ENCODE results near the gene IDH1. TPM values are rescaled to one million over a fixed set of nuclear protein-coding genes. Genes with fewer than 3 reads are reported as not detected.
A peak's percentile ranks its signal among the peaks of the same experiment; 100 is the strongest.

The IDH1 gene
- 10 to 100 TPM; 21.1 to 23.7 TPM for total RNA-seq

GRCh38 chr2:208254871-208255556, at the start of gene IDH1:
TSS of gene IDH1 (minus strand) at chr2:208255071. CDS start at chr2:208251551, 3,520 bp downstream.
- Mint-ChIP-seq H3K4me1 (peaks cover 18% of the 10 kb centered on the region), H3K36me3 (ENCODE audit: low read depth) (peaks cover 20% of the 10 kb centered on the region), H3K27me3 (no peaks in the 10 kb centered on the region), H3K27ac (peak within 1 kb of the TSS; percentile 42), H3K9me3 (ENCODE audit: low read depth) (no peaks in the 10 kb centered on the region), H3K4me3 (peak within 1 kb of the TSS; percentile 85)
- intact Hi-C loops (cut with DNase I, micrococcal nuclease) = loop anchor here (1.0 to 5.0 kb wide), 9 partner anchors 10 to 952 kb away; partner anchors contain the start of genes CCNYL1 (in 1 of the 2) and PIKFYVE (in 1 of the 2)
- ATAC-seq = peak; percentile 80
- CTCF ChIA-PET = interaction anchor here (0.6 to 6.0 kb wide), 9 partner anchors 12 to 628 kb away, joined by 3 to 49 read pairs (median 5); partner anchors contain the start of gene PIKFYVE
- DNase-seq = peak; percentile 97
- POLR2A ChIA-PET = interaction anchor here (1.6 kb wide), 1 partner anchor 11 kb away, joined by 6 read pairs; the partner anchor contains the start of gene PIKFYVE

DNA sequence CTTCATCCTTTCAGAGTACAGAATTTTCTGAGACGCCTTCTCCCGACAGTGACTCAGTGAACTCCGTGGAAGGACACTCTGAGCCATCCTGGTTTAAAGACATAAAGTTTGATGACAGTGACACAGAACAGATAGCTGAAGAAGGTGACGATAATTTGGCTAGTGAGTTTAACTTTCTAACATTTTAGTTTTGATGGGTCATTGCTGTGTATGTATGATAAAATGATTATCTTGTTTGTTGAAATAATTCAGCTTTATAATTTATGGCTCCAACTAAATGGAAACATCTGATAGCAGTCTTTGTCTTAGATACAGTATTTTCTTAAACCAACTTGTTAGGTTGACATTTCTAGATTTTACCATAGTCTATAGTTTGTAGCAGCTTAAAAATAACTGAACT, 49.3 kb upstream of the IDH1 start:
- POLR2A ChIA-PET = no interaction called here
- no peak overlapping the region for H3K27ac Mint-ChIP-seq
- peaks cover 35% of the 10 kb centered on the region for H3K36me3 Mint-ChIP-seq (ENCODE audit: low read depth)
- CTCF ChIA-PET = interaction anchor here (0.9 to 1.0 kb wide), 2 partner anchors 22 to 78 kb away, joined by 3 to 4 read pairs; no protein-coding TSS in a partner anchor
- H3K4me3 Mint-ChIP-seq = no peak overlapping the region
- DNase-seq (no peak), ATAC-seq (no peak)
- intact Hi-C loops (cut with DNase I, micrococcal nuclease) = no loop called here
- no peaks in the 10 kb centered on the region for H3K27me3 Mint-ChIP-seq
- no peaks in the 10 kb centered on the region for H3K9me3 Mint-ChIP-seq (ENCODE audit: low read depth)
- no peaks in the 10 kb centered on the region for H3K4me1 Mint-ChIP-seq

DNA sequence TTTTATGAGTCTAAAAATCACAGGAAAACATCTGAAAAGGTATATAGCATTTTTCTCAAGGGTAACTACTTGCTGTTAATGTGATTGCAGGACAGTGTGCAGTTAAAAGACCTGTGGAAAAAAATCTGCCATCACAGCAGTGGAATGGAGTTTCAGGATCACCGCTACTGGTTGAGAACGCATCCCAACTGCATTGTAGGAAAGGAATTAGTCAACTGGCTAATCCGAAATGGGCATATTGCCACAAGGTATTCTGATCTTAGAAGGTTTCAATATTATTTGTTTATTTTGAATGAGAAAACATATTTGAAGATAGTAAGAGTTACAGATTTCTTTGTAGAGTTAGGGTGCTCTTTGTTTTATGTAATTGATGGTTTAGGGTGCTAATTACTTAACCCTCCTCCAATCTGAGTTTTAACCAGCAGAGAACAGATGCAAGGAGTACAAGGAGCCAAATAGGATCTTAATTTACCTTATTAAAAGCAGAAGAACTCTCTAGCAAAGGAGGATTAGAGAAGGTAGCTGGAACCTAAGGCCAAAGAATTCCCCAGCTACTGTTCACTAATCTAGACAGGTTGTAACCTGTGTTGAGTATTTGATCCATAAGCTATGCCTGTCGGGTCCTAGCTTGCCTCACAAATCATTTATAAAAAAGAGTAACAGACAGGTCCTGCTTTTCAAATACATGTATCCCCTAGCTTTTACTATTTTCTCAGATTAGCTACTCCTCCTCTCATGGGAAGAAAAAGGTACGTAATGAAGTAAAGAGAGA, 46.2 kb upstream of the IDH1 start:
- DNase-seq = no peak
- no peak for ATAC-seq
- no peaks in the 10 kb centered on the region for H3K27me3 Mint-ChIP-seq
- no peaks in the 10 kb centered on the region for H3K9me3 Mint-ChIP-seq (ENCODE audit: low read depth)
- H3K36me3 Mint-ChIP-seq (ENCODE audit: low read depth) = peaks cover 28% of the 10 kb centered on the region
- H3K27ac Mint-ChIP-seq = no peak overlapping the region
- peaks cover 3% of the 10 kb centered on the region for H3K4me1 Mint-ChIP-seq
- CTCF ChIA-PET = interaction anchor here (1.2 to 2.0 kb wide), 4 partner anchors 10 to 554 kb away, joined by 4 to 8 read pairs (median 4); no protein-coding TSS in a partner anchor
- no peak overlapping the region for H3K4me3 Mint-ChIP-seq
- intact Hi-C loops (cut with DNase I, micrococcal nuclease) = no loop called here
- POLR2A ChIA-PET = no interaction called here

DNA sequence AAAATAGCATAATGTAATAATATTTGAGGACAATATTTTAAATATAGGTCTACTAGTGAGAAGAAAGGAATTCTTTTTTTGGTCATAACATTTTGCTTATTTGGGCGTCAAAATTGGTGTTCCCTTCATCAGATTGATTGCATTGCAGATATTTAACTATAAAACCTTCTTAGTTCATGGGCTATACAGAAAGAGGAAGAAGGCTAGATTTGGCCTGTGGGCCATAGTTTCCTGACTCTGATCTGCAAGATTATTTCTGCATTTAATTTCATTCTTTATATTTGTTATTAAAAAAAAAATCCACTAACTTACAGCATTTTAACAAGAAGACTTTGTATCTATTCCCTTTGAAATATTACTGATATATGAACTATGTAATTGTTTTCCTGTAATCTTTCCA, 43.1 kb upstream of the IDH1 start:
- Mint-ChIP-seq H3K9me3 (ENCODE audit: low read depth) (no peaks in the 10 kb centered on the region), H3K4me1 (peaks cover 21% of the 10 kb centered on the region), H3K36me3 (ENCODE audit: low read depth) (peaks cover 38% of the 10 kb centered on the region), H3K27me3 (no peaks in the 10 kb centered on the region), H3K4me3 (no peak overlapping the region), H3K27ac (no peak overlapping the region)
- ATAC-seq (no peak), DNase-seq (no peak)
- intact Hi-C loops (cut with DNase I, micrococcal nuclease) = no loop called here
- ChIA-PET POLR2A (no interaction called here), CTCF (interaction anchor here (0.6 kb wide), 1 partner anchor 56 kb away, joined by 3 read pairs; no protein-coding TSS in a partner anchor)

DNA sequence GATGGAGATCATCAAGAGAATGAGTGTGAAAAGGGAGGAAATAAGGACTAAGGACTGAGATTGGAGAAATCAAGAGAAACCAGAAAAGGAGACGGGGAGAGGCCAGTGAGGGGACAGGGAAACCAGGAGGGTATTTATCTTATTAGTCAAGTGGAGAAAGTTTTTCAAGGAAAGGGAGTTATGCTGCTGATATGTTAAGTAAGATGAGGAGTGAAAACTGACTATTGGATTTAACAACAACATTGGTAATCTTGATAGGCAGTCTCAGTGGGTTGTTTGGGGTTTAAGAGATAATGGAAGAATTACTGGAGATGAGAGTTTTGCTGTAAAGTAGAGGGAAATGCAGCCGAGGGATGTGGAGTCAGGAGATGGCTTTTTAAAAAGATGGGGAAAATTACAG, 41.7 kb upstream of the IDH1 start:
- no peak overlapping the region for H3K27ac Mint-ChIP-seq
- no peak overlapping the region for H3K4me3 Mint-ChIP-seq
- peaks cover 32% of the 10 kb centered on the region for H3K4me1 Mint-ChIP-seq
- no peak for DNase-seq
- H3K9me3 Mint-ChIP-seq (ENCODE audit: low read depth) = no peaks in the 10 kb centered on the region
- ChIA-PET CTCF (no interaction called here), POLR2A (no interaction called here)
- intact Hi-C loops (cut with DNase I, micrococcal nuclease) = no loop called here
- no peaks in the 10 kb centered on the region for H3K27me3 Mint-ChIP-seq
- peaks cover 47% of the 10 kb centered on the region for H3K36me3 Mint-ChIP-seq (ENCODE audit: low read depth)
- ATAC-seq = no peak

- no peak overlapping the region for H3K4me3 Mint-ChIP-seq
- peaks cover 39% of the 10 kb centered on the region for H3K4me1 Mint-ChIP-seq
- DNase-seq (no peak), ATAC-seq (no peak)
- peaks cover 2% of the 10 kb centered on the region for H3K9me3 Mint-ChIP-seq (ENCODE audit: low read depth)
- POLR2A ChIA-PET = no interaction called here
- H3K36me3 Mint-ChIP-seq (ENCODE audit: low read depth) = peaks cover 53% of the 10 kb centered on the region
- intact Hi-C loops (cut with DNase I, micrococcal nuclease) = no loop called here
- H3K27me3 Mint-ChIP-seq = no peaks in the 10 kb centered on the region
- no peak overlapping the region for H3K27ac Mint-ChIP-seq
- CTCF ChIA-PET = no interaction called here
These were observed 41.0 kb upstream of the IDH1 start for GRCh38 chr2:208295834-208296233.

DNA sequence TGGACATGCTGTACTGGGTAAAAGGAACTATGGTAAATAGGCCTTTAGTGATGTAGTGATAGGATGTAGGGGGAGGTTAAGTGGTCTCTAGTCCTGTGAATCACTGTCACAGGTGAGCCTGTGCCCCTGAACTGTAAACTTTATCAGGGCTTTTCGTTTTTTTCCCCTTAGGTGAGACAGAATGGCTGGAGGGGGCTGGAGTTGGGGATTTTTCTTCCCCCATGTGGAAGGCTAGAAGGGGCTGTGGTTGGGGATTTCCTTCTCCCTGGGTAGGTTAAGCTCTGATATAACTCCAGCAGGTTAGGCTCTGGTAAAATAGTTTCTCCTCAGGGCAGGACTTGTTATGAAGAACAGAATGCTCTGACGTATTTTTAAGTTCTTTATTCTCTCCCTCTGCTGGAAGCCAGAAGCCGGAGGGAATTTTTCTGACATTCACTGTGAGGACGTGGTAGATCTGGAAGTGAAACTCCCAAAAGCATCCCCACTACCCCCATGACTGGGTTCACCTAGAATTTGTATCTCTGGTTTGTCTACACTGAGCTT, 39.7 kb upstream of the IDH1 start:
- no peak overlapping the region for H3K4me3 Mint-ChIP-seq
- peaks cover 62% of the 10 kb centered on the region for H3K36me3 Mint-ChIP-seq (ENCODE audit: low read depth)
- H3K4me1 Mint-ChIP-seq = peaks cover 44% of the 10 kb centered on the region
- peaks cover 10% of the 10 kb centered on the region for H3K9me3 Mint-ChIP-seq (ENCODE audit: low read depth)
- ATAC-seq = no peak
- POLR2A ChIA-PET = no interaction called here
- DNase-seq = no peak
- no peaks in the 10 kb centered on the region for H3K27me3 Mint-ChIP-seq
- intact Hi-C loops (cut with DNase I, micrococcal nuclease) = no loop called here
- peak overlapping the region; percentile 17 for H3K27ac Mint-ChIP-seq
- CTCF ChIA-PET = no interaction called here

DNA sequence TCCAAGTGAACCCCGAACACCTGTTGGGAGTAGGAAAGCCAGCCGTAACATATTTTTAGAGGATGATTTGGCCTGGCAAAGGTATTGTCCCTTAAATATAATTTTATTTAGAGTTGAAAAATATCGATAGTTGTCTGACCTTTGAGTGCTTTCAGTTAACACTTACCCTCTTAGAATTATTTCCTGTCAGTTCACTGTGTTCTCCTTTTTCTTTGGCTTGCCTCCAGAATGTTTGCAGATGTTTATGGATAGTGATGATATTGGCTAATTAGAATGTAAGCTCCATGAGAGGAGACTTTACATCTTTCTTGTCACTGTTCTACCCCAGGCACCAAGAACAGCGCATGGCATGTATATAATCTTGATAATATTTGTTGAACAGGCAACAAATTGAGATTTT, 31.0 kb upstream of the IDH1 start:
- intact Hi-C loops (cut with DNase I, micrococcal nuclease) = no loop called here
- Mint-ChIP-seq H3K4me3 (no peak overlapping the region), H3K27ac (no peak overlapping the region), H3K4me1 (peaks cover 20% of the 10 kb centered on the region), H3K36me3 (ENCODE audit: low read depth) (peaks cover 49% of the 10 kb centered on the region), H3K9me3 (ENCODE audit: low read depth) (peaks cover 10% of the 10 kb centered on the region), H3K27me3 (no peaks in the 10 kb centered on the region)
- ChIA-PET POLR2A (interaction anchor here (0.7 kb wide), 1 partner anchor 15 kb away, joined by 3 read pairs; no protein-coding TSS in a partner anchor), CTCF (interaction anchor here (1.0 kb wide), 1 partner anchor 11 kb away, joined by 3 read pairs; no protein-coding TSS in a partner anchor)
- DNase-seq (no peak), ATAC-seq (no peak)

DNA sequence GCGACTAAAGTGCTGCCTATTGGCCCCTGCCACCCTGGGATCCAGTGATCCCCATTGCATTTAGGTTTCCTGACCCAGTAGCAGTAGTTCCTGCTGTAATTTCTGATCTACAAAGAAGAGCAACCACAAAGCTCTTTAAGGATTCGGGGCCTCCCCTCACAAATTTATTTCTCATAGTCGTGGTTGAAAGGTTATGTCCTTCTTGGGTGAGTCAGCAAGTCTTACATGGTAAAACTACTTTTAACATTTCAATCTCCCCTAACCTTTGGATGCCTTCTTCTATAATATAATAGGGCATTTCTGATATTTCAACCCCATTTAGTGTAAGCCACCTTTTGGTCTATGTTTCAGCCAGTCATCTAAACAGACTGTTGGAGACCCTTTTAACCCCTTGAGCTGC, 26.1 kb upstream of the IDH1 start:
- peaks cover 26% of the 10 kb centered on the region for H3K4me1 Mint-ChIP-seq
- intact Hi-C loops (cut with DNase I, micrococcal nuclease) = no loop called here
- peaks cover 59% of the 10 kb centered on the region for H3K36me3 Mint-ChIP-seq (ENCODE audit: low read depth)
- ATAC-seq (peak; percentile 81), DNase-seq (no peak)
- CTCF ChIA-PET = interaction anchor here (0.6 to 1.6 kb wide), 5 partner anchors 13 to 109 kb away, joined by 3 to 4 read pairs (median 3); no protein-coding TSS in a partner anchor
- H3K27me3 Mint-ChIP-seq = no peaks in the 10 kb centered on the region
- POLR2A ChIA-PET = no interaction called here
- no peak overlapping the region for H3K4me3 Mint-ChIP-seq
- H3K27ac Mint-ChIP-seq = no peak overlapping the region
- no peaks in the 10 kb centered on the region for H3K9me3 Mint-ChIP-seq (ENCODE audit: low read depth)

DNA sequence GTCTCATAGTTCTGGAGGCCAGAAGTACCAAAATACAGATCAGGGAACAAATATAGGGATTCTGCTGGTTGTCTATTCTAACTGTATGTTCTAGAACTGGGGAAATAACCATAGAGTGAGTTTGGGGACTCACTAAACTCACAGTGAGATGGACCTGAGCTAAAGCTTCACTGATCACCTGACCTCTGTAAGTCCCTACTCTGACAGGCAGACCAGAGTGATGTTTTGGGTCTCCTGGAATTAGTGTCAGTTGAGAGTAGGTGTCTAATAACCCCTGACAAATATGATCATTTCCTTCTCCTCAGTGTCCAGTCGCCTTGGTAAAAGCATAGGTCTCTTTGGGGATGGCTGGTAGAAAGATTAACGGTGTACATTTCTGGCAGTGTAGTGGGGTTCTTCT, 25.4 kb upstream of the IDH1 start:
- Mint-ChIP-seq H3K27me3 (no peaks in the 10 kb centered on the region), H3K9me3 (ENCODE audit: low read depth) (no peaks in the 10 kb centered on the region), H3K4me3 (no peak overlapping the region), H3K4me1 (peaks cover 22% of the 10 kb centered on the region), H3K27ac (no peak overlapping the region), H3K36me3 (ENCODE audit: low read depth) (peaks cover 57% of the 10 kb centered on the region)
- intact Hi-C loops (cut with DNase I, micrococcal nuclease) = no loop called here
- ATAC-seq (no peak), DNase-seq (no peak)
- POLR2A ChIA-PET = no interaction called here
- CTCF ChIA-PET = interaction anchor here (0.7 to 1.3 kb wide), 5 partner anchors 9 to 547 kb away, joined by 3 to 4 read pairs (median 3); no protein-coding TSS in a partner anchor

GRCh38 chr2:208279236-208279635, 24.4 kb upstream of the IDH1 start:
- Mint-ChIP-seq H3K4me1 (peaks cover 25% of the 10 kb centered on the region), H3K9me3 (ENCODE audit: low read depth) (no peaks in the 10 kb centered on the region)
- ATAC-seq = no peak

More at GRCh38 chr2:208279236-208279635, 24.4 kb upstream of the IDH1 start:
- ChIA-PET CTCF (interaction anchor here (0.7 kb wide), 1 partner anchor 11 kb away, joined by 3 read pairs; no protein-coding TSS in a partner anchor), POLR2A (no interaction called here)
- H3K27ac Mint-ChIP-seq = no peak overlapping the region
- no peak for DNase-seq
- H3K27me3 Mint-ChIP-seq = no peaks in the 10 kb centered on the region
- intact Hi-C loops (cut with DNase I, micrococcal nuclease) = no loop called here
- peaks cover 63% of the 10 kb centered on the region for H3K36me3 Mint-ChIP-seq (ENCODE audit: low read depth)
- H3K4me3 Mint-ChIP-seq = no peak overlapping the region

All from activated CD4-positive, alpha-beta T cell treated with anti-CD3 and anti-CD28 coated beads for 36 hours (primary cell).